ENCODE results near the gene GPR87. TPM values are rescaled to one million over a fixed set of nuclear protein-coding genes. Genes with fewer than 3 reads are reported as not detected.

Gene GPR87
- total RNA-seq, 1 donor from 2014 or later, result 2.0 TPM

DNA sequence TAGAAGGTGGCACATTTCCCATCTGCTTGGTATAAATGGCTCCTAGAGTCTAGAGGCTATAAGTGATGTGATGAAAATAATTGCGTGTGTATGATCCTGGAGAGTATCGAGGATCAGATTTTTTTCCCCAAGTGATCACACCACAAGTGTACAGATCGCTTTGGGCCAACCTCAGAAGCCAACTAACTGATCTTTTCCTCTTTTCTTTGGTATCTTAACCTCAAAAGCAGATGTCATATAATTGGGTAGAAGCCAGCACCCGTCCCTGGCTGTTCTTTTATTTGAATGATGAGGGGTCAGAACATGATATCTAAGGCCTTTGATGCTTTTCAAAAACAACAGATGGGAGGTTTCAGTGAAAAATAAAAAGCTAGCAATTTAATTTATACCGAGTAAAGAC is 41.5 kb downstream of the GPR87 start:
- Mint-ChIP-seq H3K4me1 (ENCODE audit: unreplicated experiment) (peaks cover 16% of the 10 kb centered on the region), H3K4me3 (ENCODE audit: unreplicated experiment) (no peak overlapping the region), H3K9me3 (ENCODE audit: unreplicated experiment) (no peaks in the 10 kb centered on the region), H3K27me3 (ENCODE audit: unreplicated experiment) (no peaks in the 10 kb centered on the region), H3K36me3 (ENCODE audit: low read depth, unreplicated experiment) (no peaks in the 10 kb centered on the region), H3K27ac (ENCODE audit: unreplicated experiment) (no peak overlapping the region)
- TF ChIP-seq, protein P1, sequence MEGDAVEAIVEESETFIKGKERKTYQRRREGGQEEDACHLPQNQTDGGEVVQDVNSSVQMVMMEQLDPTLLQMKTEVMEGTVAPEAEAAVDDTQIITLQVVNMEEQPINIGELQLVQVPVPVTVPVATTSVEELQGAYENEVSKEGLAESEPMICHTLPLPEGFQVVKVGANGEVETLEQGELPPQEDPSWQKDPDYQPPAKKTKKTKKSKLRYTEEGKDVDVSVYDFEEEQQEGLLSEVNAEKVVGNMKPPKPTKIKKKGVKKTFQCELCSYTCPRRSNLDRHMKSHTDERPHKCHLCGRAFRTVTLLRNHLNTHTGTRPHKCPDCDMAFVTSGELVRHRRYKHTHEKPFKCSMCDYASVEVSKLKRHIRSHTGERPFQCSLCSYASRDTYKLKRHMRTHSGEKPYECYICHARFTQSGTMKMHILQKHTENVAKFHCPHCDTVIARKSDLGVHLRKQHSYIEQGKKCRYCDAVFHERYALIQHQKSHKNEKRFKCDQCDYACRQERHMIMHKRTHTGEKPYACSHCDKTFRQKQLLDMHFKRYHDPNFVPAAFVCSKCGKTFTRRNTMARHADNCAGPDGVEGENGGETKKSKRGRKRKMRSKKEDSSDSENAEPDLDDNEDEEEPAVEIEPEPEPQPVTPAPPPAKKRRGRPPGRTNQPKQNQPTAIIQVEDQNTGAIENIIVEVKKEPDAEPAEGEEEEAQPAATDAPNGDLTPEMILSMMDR (IDR thresholded peaks at IDR 0.05; ENCODE audit: unreplicated experiment), result no peak
- DNase-seq (ENCODE audit: low spot score), result no peak

DNA sequence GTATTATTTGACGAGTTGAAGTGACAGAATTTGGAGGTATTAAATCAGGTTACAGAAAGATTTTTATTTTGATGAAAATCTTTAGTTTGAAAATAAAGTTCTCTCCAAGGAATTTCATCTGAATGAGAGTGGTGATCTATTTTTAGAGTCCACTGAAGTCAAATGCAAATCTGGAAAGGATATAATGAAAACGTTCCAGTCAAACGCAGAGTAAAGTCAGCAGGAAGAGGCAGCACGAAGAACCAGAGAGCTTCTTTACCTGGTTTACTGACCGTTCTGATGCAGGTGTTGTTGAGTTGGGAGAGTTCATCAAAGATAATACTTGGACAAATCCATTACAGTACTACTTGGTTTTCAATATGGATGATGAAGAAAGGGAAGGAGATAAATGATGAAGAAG is 47.0 kb downstream of the GPR87 start:
- no peak overlapping the region for H3K27ac Mint-ChIP-seq (ENCODE audit: unreplicated experiment)
- peaks cover 2% of the 10 kb centered on the region for H3K27me3 Mint-ChIP-seq (ENCODE audit: unreplicated experiment)

DNA sequence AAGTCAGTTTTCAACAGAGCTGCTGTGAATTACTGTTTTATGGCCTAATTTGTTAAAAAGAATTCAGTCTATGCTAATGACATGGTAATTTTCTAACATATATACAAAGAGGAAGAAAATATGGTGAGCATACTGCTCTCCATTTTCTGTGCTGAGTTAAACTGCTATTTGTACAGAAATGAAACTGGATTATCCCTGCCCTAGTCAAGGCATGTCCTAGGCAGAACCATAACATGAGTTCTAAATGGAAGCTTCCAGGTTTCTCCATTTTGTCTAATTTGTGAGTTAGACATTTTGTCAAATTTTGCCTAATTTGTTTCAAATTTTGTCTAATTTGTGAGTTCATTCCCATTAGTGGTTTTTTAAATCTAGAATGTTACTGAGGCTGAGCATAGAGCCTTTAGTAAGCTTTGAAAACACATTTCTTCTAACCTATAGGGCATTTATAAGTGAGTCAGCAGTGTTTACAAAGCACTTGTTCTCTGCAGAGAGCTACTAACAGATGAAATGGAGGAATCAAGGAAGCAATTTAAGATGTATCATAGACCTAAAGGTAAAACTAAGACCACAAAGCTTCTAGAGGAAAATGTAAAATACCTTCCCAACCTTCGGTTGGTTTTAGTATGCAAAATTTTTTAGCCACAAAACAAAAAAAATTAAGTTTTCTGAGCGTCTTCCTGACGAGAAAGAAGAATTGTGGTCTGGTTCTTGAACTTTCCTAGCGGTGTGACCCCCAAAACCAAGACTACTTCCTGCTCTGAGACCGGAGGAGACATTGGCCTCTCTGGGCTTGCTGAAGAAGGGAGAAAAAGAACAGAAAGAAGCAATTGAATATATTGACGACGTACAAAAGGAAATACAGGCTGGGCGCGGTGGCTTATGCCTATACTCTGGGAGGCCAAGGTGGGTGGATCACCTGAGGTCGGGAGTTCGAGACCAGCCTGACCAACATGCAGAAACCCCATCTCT is 48.1 kb downstream of the GPR87 start:
- no peak overlapping the region for H3K4me3 Mint-ChIP-seq (ENCODE audit: unreplicated experiment)
- TF ChIP-seq, protein P1 (IDR thresholded peaks at IDR 0.05; ENCODE audit: unreplicated experiment), result no peak
- H3K4me1 Mint-ChIP-seq (ENCODE audit: unreplicated experiment), result peaks cover 9% of the 10 kb centered on the region
- no peaks in the 10 kb centered on the region for H3K36me3 Mint-ChIP-seq (ENCODE audit: low read depth, unreplicated experiment)
- peaks cover 2% of the 10 kb centered on the region for H3K27me3 Mint-ChIP-seq (ENCODE audit: unreplicated experiment)
- H3K27ac Mint-ChIP-seq (ENCODE audit: unreplicated experiment), result no peak overlapping the region
- no peaks in the 10 kb centered on the region for H3K9me3 Mint-ChIP-seq (ENCODE audit: unreplicated experiment)
- no peak for DNase-seq (ENCODE audit: low spot score)

More for the DNA sequence above, 47.0 kb downstream of the GPR87 start:
- no peaks in the 10 kb centered on the region for H3K36me3 Mint-ChIP-seq (ENCODE audit: low read depth, unreplicated experiment)
- TF ChIP-seq, protein P1 (IDR thresholded peaks at IDR 0.05; ENCODE audit: unreplicated experiment), result no peak
- no peak for DNase-seq (ENCODE audit: low spot score)
- H3K4me1 Mint-ChIP-seq (ENCODE audit: unreplicated experiment), result peaks cover 9% of the 10 kb centered on the region
- no peak overlapping the region for H3K4me3 Mint-ChIP-seq (ENCODE audit: unreplicated experiment)
- no peaks in the 10 kb centered on the region for H3K9me3 Mint-ChIP-seq (ENCODE audit: unreplicated experiment)

DNA sequence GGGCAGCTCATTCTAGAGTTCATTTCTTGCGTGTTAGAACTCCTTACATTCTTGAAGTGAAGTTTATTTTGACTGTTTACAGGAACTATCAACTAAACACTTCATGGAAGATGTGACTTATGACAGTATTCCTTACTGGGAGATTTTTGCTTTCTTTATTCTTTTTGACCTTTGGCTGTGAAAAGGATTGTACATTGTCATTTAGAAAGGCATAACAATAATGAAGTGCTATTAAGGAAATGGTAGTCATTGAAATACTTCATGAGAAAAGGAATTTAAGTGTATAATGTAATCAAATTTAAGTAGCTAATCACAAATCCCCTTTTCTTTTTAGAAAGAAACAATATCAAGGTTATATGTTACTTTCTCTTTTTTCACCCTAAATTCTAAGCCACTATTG is 49.6 kb downstream of the GPR87 start:
- Mint-ChIP-seq H3K27ac (ENCODE audit: unreplicated experiment) (peak overlapping the region; percentile 93), H3K9me3 (ENCODE audit: unreplicated experiment) (no peaks in the 10 kb centered on the region), H3K27me3 (ENCODE audit: unreplicated experiment) (peaks cover 2% of the 10 kb centered on the region), H3K4me3 (ENCODE audit: unreplicated experiment) (no peak overlapping the region), H3K36me3 (ENCODE audit: low read depth, unreplicated experiment) (no peaks in the 10 kb centered on the region), H3K4me1 (ENCODE audit: unreplicated experiment) (peaks cover 9% of the 10 kb centered on the region)
- no peak for DNase-seq (ENCODE audit: low spot score)
- TF ChIP-seq, protein P1 (IDR thresholded peaks at IDR 0.05; ENCODE audit: unreplicated experiment), result no peak

DNA sequence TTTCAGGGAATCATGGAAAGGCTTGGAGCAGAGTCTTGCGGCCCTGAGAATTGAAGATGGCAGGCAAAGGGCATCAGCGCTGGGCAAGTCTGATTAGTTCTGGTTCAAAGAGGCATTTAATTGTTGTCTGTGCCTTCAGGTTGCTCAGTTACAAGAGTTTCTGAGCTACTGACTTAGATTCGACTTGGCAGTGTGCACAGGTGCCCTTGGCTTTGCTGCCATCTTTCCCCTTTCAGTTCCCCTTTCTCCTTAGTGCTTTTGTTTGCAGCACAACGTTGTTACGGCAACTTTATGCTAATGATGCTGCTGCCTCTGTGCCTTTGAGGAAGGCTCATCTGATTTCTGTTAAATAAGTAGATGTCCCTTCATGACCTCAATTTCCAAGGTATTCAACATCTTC is 50.8 kb downstream of the GPR87 start:
- Mint-ChIP-seq H3K4me1 (ENCODE audit: unreplicated experiment) (peaks cover 9% of the 10 kb centered on the region), H3K4me3 (ENCODE audit: unreplicated experiment) (no peak overlapping the region), H3K27me3 (ENCODE audit: unreplicated experiment) (peaks cover 2% of the 10 kb centered on the region), H3K9me3 (ENCODE audit: unreplicated experiment) (no peaks in the 10 kb centered on the region), H3K27ac (ENCODE audit: unreplicated experiment) (no peak overlapping the region), H3K36me3 (ENCODE audit: low read depth, unreplicated experiment) (no peaks in the 10 kb centered on the region)
- no peak for DNase-seq (ENCODE audit: low spot score)
- TF ChIP-seq, protein P1 (IDR thresholded peaks at IDR 0.05; ENCODE audit: unreplicated experiment), result no peak
